HG03520 (cell line): ENCODE measurements around the gene CCNL2.
"Not testable (repeated sequence)": the region's sequence is repeated elsewhere in the genome, so short reads cannot be mapped to it uniquely, and the experiment has no call there.

Experiments used
- ATAC-seq: cut with Tn5 transposase; IDR thresholded peaks from one replicate; pipeline ENCODE4 v1.9.1; 2021; ENCODE audit warnings: mild to moderate bottlenecking, moderate library complexity; ENCODE audit not compliant: unreplicated experiment

The CCNL2 gene

GRCh38 chr1:1402072-1402900 is 3.2 kb upstream of the CCNL2 start:
- ATAC-seq: no peak

GRCh38 chr1:1401457-1402010 is 2.4 kb upstream of the CCNL2 start:
- no peak for ATAC-seq

- no peak for ATAC-seq
Observed at GRCh38 chr1:1400576-1401456, 1.7 kb upstream of the CCNL2 start.

- no peak for ATAC-seq
Observed at GRCh38 chr1:1399872-1400575, 889 bp upstream of the CCNL2 start.

- no peak for ATAC-seq
Observed at GRCh38 chr1:1398677-1399186, 403 bp downstream of the CCNL2 start.

- no peak for ATAC-seq
Observed at GRCh38 chr1:1397839-1398523, 1.2 kb downstream of the CCNL2 start.

- ATAC-seq: no peak
Observed at GRCh38 chr1:1395166-1395565, 4.0 kb downstream of the CCNL2 start.

- no peak for ATAC-seq
Observed at GRCh38 chr1:1394116-1394515, 5.0 kb downstream of the CCNL2 start.

GRCh38 chr1:1393428-1393827 is 5.7 kb downstream of the CCNL2 start:
- ATAC-seq: no peak

GRCh38 chr1:1393014-1393413 is 6.1 kb downstream of the CCNL2 start:
- ATAC-seq: no peak

- ATAC-seq: no peak
Observed at GRCh38 chr1:1391225-1391624, 7.9 kb downstream of the CCNL2 start.

- ATAC-seq: no peak
Observed at GRCh38 chr1:1390675-1391074, 8.5 kb downstream of the CCNL2 start.

GRCh38 chr1:1388078-1388472 is 11.1 kb downstream of the CCNL2 start:
- no peak for ATAC-seq

- no peak for ATAC-seq
Observed at GRCh38 chr1:1387098-1388077, 11.7 kb downstream of the CCNL2 start.

- no peak for ATAC-seq
Observed at GRCh38 chr1:1385931-1386330, 13.2 kb downstream of the CCNL2 start.

- ATAC-seq: not testable (repeated sequence)
Observed at GRCh38 chr1:1385339-1385738, 13.8 kb downstream of the CCNL2 start.

- ATAC-seq: no peak
Observed at GRCh38 chr1:1381294-1381693, 17.8 kb downstream of the CCNL2 start.

GRCh38 chr1:1380860-1381259 is 18.3 kb downstream of the CCNL2 start:
- ATAC-seq: no peak
